ACC112 (cell line): Measurements from ENCODE around the gene STUB1.

Experiments used
- H2AFZ ChIP-seq: fragments of 200-600 bp; sonication (generic); one replicate; pipeline ENCODE4 v1.6.0; 2017; ENCODE audit warnings: antibody characterized with exemption, low read length; ENCODE audit not compliant: unreplicated experiment
- H3K27ac ChIP-seq: fragments of 200-600 bp; sonication (generic); 2 replicates; pipeline ENCODE4 v1.5.1; 2014; ENCODE audit warnings: low read depth, mild to moderate bottlenecking, antibody characterized with exemption, low read length, moderate library complexity
- H3K27me3 ChIP-seq: fragments of 200-600 bp; sonication (generic); 2 replicates; pipeline ENCODE4 v1.6.1; 2014; ENCODE audit warnings: mild to moderate bottlenecking, antibody characterized with exemption, low read length, moderate library complexity, mixed read lengths; ENCODE audit not compliant: insufficient read depth
- H3K36me3 ChIP-seq: fragments of 200-600 bp; sonication (generic); 2 replicates; pipeline ENCODE4 v1.6.1; 2016; ENCODE audit warnings: mild to moderate bottlenecking, antibody characterized with exemption, low read length, moderate library complexity, mixed read lengths; ENCODE audit not compliant: insufficient read depth
- H3K4me1 ChIP-seq: fragments of 200-600 bp; sonication (generic); one replicate; pipeline ENCODE4 v1.6.1; 2016; ENCODE audit warnings: low read length, mixed read lengths; ENCODE audit not compliant: insufficient read depth, unreplicated experiment, control insufficient read depth
- H3K4me3 ChIP-seq: fragments of 200-600 bp; sonication (generic); 2 replicates; pipeline ENCODE4 v1.5.1; 2014; ENCODE audit warnings: mild to moderate bottlenecking, low read depth, low read length
- H3K79me2 ChIP-seq: fragments of 200-600 bp; sonication (generic); one replicate; pipeline ENCODE4 v1.6.0; 2016; ENCODE audit warnings: low read length; ENCODE audit not compliant: control insufficient read depth, unreplicated experiment, insufficient read depth

Gene STUB1

DNA sequence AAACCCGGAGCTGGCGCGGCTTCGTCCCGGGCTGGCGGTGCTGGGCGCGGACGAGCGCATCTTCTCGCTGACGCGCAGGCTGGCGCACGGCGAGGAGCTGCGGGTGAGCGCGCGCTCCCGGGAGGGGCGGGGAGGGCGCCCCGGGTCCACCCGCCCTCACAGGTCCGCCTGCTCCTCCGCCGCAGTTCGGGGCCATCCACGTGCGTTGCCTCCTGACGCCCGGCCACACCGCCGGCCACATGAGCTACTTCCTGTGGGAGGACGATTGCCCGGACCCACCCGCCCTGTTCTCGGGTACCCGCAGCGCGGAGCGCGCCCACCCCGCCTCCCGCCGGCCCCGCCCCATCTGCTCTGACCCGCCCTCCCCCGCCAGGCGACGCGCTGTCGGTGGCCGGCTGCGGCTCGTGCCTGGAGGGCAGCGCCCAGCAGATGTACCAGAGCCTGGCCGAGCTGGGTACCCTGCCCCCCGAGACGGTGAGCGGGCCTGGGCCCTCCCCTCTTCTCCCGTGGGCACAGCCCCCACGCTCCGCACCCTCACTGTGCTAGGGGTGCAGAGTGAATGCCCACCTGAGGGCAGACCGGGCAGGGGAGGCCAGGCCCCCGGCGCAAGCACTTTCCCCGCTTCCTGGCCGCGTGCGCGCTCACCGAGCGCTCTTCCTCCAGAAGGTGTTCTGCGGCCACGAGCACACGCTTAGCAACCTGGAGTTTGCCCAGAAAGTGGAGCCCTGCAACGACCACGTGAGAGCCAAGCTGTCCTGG is 48.1 kb downstream of the STUB1 start:
- Histone ChIP-seq H2AFZ (no peak overlapping the region), H3K27ac (no peak overlapping the region), H3K4me1 (peaks cover 4% of the 10 kb centered on the region), H3K79me2 (no peaks in the 10 kb centered on the region), H3K27me3 (no peaks in the 10 kb centered on the region), H3K36me3 (no peaks in the 10 kb centered on the region), H3K4me3 (peak overlapping the region; percentile 83)

DNA sequence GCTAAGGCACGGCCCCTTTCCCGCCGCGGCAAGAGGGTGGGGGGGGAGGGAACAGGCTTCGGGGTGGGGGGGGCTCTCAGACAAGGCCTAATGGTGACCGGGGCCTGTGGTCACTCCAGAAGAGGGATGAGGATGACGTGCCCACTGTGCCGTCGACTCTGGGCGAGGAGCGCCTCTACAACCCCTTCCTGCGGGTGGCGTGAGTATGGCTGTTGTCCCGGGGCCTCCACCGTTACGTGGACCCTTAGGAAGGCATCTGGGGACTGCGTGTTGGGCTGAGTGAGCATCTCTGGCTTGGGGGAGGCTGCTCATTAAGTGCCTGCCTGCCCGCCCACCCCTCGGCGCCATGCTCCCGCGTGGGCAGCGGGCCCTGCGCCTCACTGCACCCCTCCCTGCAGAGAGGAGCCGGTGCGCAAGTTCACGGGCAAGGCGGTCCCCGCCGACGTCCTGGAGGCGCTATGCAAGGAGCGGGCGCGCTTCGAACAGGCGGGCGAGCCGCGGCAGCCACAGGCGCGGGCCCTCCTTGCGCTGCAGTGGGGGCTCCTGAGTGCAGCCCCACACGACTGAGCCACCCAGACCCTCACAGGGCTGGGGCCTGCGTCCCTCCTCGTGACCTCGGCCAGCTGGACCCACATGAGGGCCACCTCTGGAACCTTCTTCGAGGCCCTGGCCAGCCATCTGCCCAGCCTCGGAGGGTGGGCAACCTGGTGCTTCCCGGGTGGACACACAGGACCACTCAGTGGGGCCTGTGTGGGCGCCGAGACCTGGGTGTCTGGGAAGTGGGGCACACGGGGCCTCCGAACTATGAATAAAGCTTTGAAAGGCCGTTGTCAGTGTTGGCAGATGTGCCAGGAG is 48.9 kb downstream of the STUB1 start:
- H3K36me3 ChIP-seq = no peaks in the 10 kb centered on the region
- H3K27ac ChIP-seq = no peak overlapping the region
- H3K79me2 ChIP-seq = no peaks in the 10 kb centered on the region
- H3K4me3 ChIP-seq = peak overlapping the region; percentile 83
- H2AFZ ChIP-seq = no peak overlapping the region
- H3K4me1 ChIP-seq = peaks cover 4% of the 10 kb centered on the region
- no peaks in the 10 kb centered on the region for H3K27me3 ChIP-seq

GRCh38 chr16:729768-730665 is 49.8 kb downstream of the STUB1 start:
- H3K4me1 ChIP-seq = peaks cover 4% of the 10 kb centered on the region
- H3K27ac ChIP-seq = no peak overlapping the region
- H3K27me3 ChIP-seq = no peaks in the 10 kb centered on the region
- no peak overlapping the region for H3K4me3 ChIP-seq
- no peak overlapping the region for H2AFZ ChIP-seq
- no peaks in the 10 kb centered on the region for H3K36me3 ChIP-seq
- H3K79me2 ChIP-seq = no peaks in the 10 kb centered on the region

- Histone ChIP-seq H3K27ac (no peak overlapping the region), H3K4me3 (no peak overlapping the region), H3K36me3 (no peaks in the 10 kb centered on the region), H2AFZ (no peak overlapping the region), H3K79me2 (no peaks in the 10 kb centered on the region), H3K27me3 (no peaks in the 10 kb centered on the region), H3K4me1 (peaks cover 4% of the 10 kb centered on the region)
Measured at GRCh38 chr16:730666-731509, 50.7 kb downstream of the STUB1 start.

DNA sequence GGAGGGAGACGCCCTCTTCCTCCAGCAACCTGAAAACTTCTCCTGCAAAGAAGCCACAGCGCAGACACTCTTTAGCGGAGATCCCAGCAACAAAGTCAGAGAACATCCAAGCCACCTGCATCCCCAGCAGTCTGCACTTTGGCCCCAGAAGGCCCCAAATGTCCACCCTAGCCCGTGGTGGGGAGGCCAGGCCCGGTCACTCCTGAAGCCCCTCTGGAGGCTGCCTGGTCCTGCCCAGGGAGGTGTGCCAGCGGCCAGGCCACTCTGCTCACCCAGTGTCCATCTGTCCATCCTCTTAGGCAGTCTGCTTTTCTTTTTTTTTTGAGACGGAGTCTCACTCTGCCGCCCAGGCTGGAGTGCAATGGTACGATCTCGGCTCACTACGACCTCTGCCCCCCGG is 52.1 kb downstream of the STUB1 start:
- H2AFZ ChIP-seq = no peak overlapping the region
- H3K27me3 ChIP-seq = no peaks in the 10 kb centered on the region
- H3K27ac ChIP-seq = no peak overlapping the region
- H3K79me2 ChIP-seq = no peaks in the 10 kb centered on the region
- no peak overlapping the region for H3K4me3 ChIP-seq
- no peaks in the 10 kb centered on the region for H3K4me1 ChIP-seq
- H3K36me3 ChIP-seq = no peaks in the 10 kb centered on the region
